ENCODE measurements around the gene ZAR1. TPM values are rescaled to one million over a fixed set of nuclear protein-coding genes. Genes with fewer than 3 reads are reported as not detected.

ZAR1 gene
- total RNA-seq, 1 experiment from 2014 or later = 0.47 TPM

GRCh38 chr4:48493452-48494100, 3.5 kb downstream of the ZAR1 start:
- Histone ChIP-seq H3K79me2 (ENCODE audit: insufficient read depth, low read length) (no peaks in the 10 kb centered on the region), H2AFZ (ENCODE audit: low read depth, low read length, poor library complexity, severe bottlenecking) (no peak overlapping the region), H3K27me3 (ENCODE audit: insufficient read depth, low read length) (no peaks in the 10 kb centered on the region), H3K27ac (ENCODE audit: low read depth, low read length) (no peak overlapping the region), H3K9ac (ENCODE audit: low read length) (no peak overlapping the region), H3K36me3 (ENCODE audit: control insufficient read depth in 1 of 2, insufficient read depth in 2 of 2, low read length in 2 of 2) (peaks cover 0 to 2% of the 10 kb centered on the region in 2 experiments; a peak in 1 of 4 replicates), H4K20me1 (ENCODE audit: insufficient read depth) (no peaks in the 10 kb centered on the region), H3K9me3 (ENCODE audit: control insufficient read depth in 1 of 2, insufficient read depth in 1 of 2, low read depth in 1 of 2, low read length in 2 of 2) (no peaks in the 10 kb centered on the region), H3K9me2 (ENCODE audit: insufficient read depth) (no peaks in the 10 kb centered on the region), H3K4me2 (ENCODE audit: low read length) (no peak overlapping the region), H3K4me3 (replicated peaks in 1 of 2; ENCODE audit: low read depth in 1 of 2, low read length in 2 of 2) (no peak overlapping the region), H3K4me1 (ENCODE audit: control insufficient read depth in 1 of 2, insufficient read depth in 2 of 2, low read length in 2 of 2) (no peaks in the 10 kb centered on the region)
- intact Hi-C loops (cut with micrococcal nuclease) = no loop called here
- DNase-seq (ENCODE audit: low read depth, low spot score) (no peak), ATAC-seq (no peak)
- no TSS peak for BruUV-seq (replicated peaks)
- CTCF ChIA-PET = no interaction called here
- RAD21 ChIA-PET (ENCODE audit: low non-redundant PET in 1 of 2, low total read pairs in 2 of 2, uncharacterized antibody in 2 of 2, unreplicated experiment in 2 of 2) = no interaction called here
- TF ChIP-seq ELF1 (IDR thresholded peaks at IDR 0.05; ENCODE audit: borderline replicate concordance, low read depth) (no peak), REST (IDR thresholded peaks at IDR 0.05; ENCODE audit: low read depth) (no peak), SIN3A (IDR thresholded peaks at IDR 0.05; ENCODE audit: low read depth) (no peak), ZNF274 (IDR thresholded peaks at IDR 0.05; ENCODE audit: low read depth, low read length) (no peak), ATF3 (IDR thresholded peaks at IDR 0.05) (no peak), EGR1 (IDR thresholded peaks at IDR 0.05; ENCODE audit: low read depth) (no peak), CEBPB (IDR thresholded peaks at IDR 0.05; ENCODE audit: low read depth) (no peak), SP1 (IDR thresholded peaks at IDR 0.05; ENCODE audit: low read depth) (no peak), YY1 (IDR thresholded peaks at IDR 0.05; ENCODE audit: extremely low read depth, insufficient replicate concordance, low read depth, low read length) (no peak), CBX3 (IDR thresholded peaks at IDR 0.05; ENCODE audit: low read depth) (no peak), CTCF (IDR thresholded peaks at IDR 0.05 in 2 of 3, conservative IDR thresholded peaks at IDR 0.05 in 1 of 3; ENCODE audit: borderline replicate concordance in 1 of 3, insufficient read depth in 1 of 3, low read depth in 2 of 3, low read length in 2 of 3) (no peak), MAX (IDR thresholded peaks at IDR 0.05) (no peak), POLR2A (IDR thresholded peaks at IDR 0.05; ENCODE audit: borderline replicate concordance, extremely low read depth, insufficient read depth, insufficient read length) (no peak), EZH2phosphoT487 (IDR thresholded peaks at IDR 0.05; ENCODE audit: borderline replicate concordance) (no peak), POLR2AphosphoS5 (IDR thresholded peaks at IDR 0.05; ENCODE audit: low read depth, low read length) (no peak), ZFX (IDR thresholded peaks at IDR 0.05) (no peak), TCF7L2 (IDR thresholded peaks at IDR 0.05; ENCODE audit: borderline replicate concordance, extremely low read depth, insufficient read depth, insufficient read length) (no peak), FOSL1 (IDR thresholded peaks at IDR 0.05; ENCODE audit: low read depth) (no peak), JUND (IDR thresholded peaks at IDR 0.05) (no peak), SRF (IDR thresholded peaks at IDR 0.05; ENCODE audit: low read depth) (no peak)
- POLR2A ChIA-PET = no interaction called here

Measured in HCT116 (cell line).